Activated naive CD4-positive, alpha-beta T cell treated with anti-CD3 and anti-CD28 coated beads, Interleukin-2, amount 10 ng/mL, durations not matched to agents 7 days and 5 days (primary cell): ENCODE results near the gene PNPO.
"Not testable (repeated sequence)": the region's sequence is repeated elsewhere in the genome, so short reads cannot be mapped to it uniquely, and the experiment has no call there.

Source experiments
- CTCF ChIA-PET: fragments of 350-600 bp; sonication (Branson Sonifier 250); formaldehyde crosslinking; loops from one replicate; lab custom pipeline; 2021; ENCODE audit warnings: antibody characterized with exemption; lab: Charles Lee
- DNase-seq: peaks from one replicate; pipeline ENCODE4 v3.0.0-alpha.2; 2020
- H3K27ac Mint-ChIP-seq: one replicate; pipeline ENCODE4 v1.8.0; 2021; ENCODE audit warnings: mild to moderate bottlenecking, moderate library complexity, mixed read lengths
- H3K27me3 Mint-ChIP-seq: one replicate; pipeline ENCODE4 v1.8.0; 2021; ENCODE audit warnings: mild to moderate bottlenecking, mixed read lengths
- H3K36me3 Mint-ChIP-seq: one replicate; pipeline ENCODE4 v1.8.0; 2021; ENCODE audit warnings: mixed read lengths
- H3K4me1 Mint-ChIP-seq: one replicate; pipeline ENCODE4 v1.8.0; 2021; ENCODE audit warnings: mixed read lengths
- H3K4me3 Mint-ChIP-seq: one replicate; pipeline ENCODE4 v1.8.0; 2021; ENCODE audit warnings: mild to moderate bottlenecking, moderate library complexity, mixed read lengths
- H3K9me3 Mint-ChIP-seq: one replicate; pipeline ENCODE4 v1.8.0; 2021; ENCODE audit warnings: mixed read lengths

Gene PNPO

DNA sequence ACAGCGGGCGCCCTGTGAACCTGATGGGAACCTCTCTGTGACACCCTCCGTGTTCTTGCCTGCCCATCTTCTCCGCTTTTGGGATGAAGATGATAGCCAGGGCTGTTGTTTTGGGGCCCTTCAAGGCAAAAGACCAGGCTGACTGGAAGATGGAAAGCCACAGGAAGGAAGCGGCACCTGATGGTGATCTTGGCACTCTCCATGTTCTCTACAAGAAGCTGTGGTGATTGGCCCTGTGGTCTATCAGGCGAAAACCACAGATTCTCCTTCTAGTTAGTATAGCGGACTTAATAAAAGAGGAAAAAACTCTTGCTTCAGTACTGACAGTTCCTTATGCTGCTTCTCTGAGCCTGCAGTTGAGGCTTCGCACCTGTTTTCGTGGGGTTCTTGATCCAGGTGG, 40.1 kb downstream of the PNPO start:
- Mint-ChIP-seq H3K27ac (no peak overlapping the region), H3K36me3 (peaks cover 48% of the 10 kb centered on the region), H3K9me3 (no peaks in the 10 kb centered on the region), H3K4me3 (no peak overlapping the region), H3K27me3 (no peaks in the 10 kb centered on the region), H3K4me1 (peaks cover 6% of the 10 kb centered on the region)
- no peak for DNase-seq
- CTCF ChIA-PET: interaction anchor here (1.3 to 5.9 kb wide), 3 partner anchors 11 to 33 kb away, joined by 3 to 110 read pairs (median 14); partner anchors contain the start of gene CDK5RAP3

GRCh38 chr17:47982091-47982617, 40.8 kb downstream of the PNPO start:
- H3K9me3 Mint-ChIP-seq: no peaks in the 10 kb centered on the region
- H3K4me3 Mint-ChIP-seq: no peak overlapping the region
- peaks cover 6% of the 10 kb centered on the region for H3K4me1 Mint-ChIP-seq
- no peaks in the 10 kb centered on the region for H3K27me3 Mint-ChIP-seq
- peaks cover 42% of the 10 kb centered on the region for H3K36me3 Mint-ChIP-seq
- H3K27ac Mint-ChIP-seq: no peak overlapping the region
- DNase-seq: no peak
- CTCF ChIA-PET: interaction anchor here (1.3 to 5.9 kb wide), 4 partner anchors 12 to 93 kb away, joined by 3 to 110 read pairs (median 4); partner anchors contain the start of gene CDK5RAP3

DNA sequence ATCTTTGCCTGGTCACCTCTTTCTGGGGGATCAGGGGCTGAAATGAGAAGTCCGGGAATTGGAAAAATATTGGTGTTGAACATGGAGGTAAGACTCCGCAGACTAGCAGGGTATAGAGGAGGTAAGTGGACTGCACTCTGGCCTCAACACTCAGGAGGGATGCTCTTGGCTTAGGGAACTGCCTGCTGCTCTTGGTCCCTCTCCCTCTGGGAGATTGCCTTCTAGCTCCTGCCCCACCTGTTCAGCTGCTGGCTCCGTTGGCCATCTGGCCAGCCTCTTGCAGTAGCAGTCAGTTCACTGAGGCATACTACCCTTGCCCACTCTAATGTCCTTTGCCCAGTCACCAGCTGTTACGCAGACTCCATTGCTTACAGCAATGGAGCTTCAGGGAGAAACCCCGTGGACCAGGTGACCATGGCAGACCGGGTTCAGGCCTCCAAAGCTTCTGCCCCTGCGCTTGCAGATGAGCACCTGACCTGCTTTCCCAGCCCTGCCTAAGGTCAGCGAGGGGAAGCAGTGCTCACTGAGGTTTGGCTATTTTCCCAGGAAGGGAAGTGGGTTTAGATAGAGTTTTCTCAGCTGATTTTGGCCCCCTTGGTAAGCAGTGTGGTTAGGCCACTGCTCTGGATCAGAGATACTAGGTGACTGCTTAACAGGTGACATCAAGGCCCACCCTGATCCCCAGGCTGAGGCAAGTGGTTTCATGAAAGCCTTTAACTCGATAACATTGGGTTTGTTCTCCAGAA, 41.4 kb downstream of the PNPO start:
- CTCF ChIA-PET: interaction anchor here (0.6 to 5.9 kb wide), 6 partner anchors 12 to 760 kb away, joined by 3 to 110 read pairs (median 4); partner anchors contain the start of gene CDK5RAP3
- Mint-ChIP-seq H3K4me3 (no peak overlapping the region), H3K27me3 (no peaks in the 10 kb centered on the region), H3K4me1 (peaks cover 6% of the 10 kb centered on the region), H3K27ac (peak overlapping the region; percentile 65), H3K9me3 (no peaks in the 10 kb centered on the region), H3K36me3 (peaks cover 38% of the 10 kb centered on the region)
- DNase-seq: no peak

- Mint-ChIP-seq H3K4me1 (peaks cover 9% of the 10 kb centered on the region), H3K27ac (peak overlapping the region; percentile 26), H3K4me3 (no peak overlapping the region), H3K36me3 (peaks cover 34% of the 10 kb centered on the region), H3K9me3 (no peaks in the 10 kb centered on the region), H3K27me3 (no peaks in the 10 kb centered on the region)
- no peak for DNase-seq
- CTCF ChIA-PET: interaction anchor here (0.6 to 5.9 kb wide), 4 partner anchors 13 to 91 kb away, joined by 3 to 110 read pairs (median 4); partner anchors contain the start of gene CDK5RAP3
These were observed 42.3 kb downstream of the PNPO start for GRCh38 chr17:47983492-47984223.

DNA sequence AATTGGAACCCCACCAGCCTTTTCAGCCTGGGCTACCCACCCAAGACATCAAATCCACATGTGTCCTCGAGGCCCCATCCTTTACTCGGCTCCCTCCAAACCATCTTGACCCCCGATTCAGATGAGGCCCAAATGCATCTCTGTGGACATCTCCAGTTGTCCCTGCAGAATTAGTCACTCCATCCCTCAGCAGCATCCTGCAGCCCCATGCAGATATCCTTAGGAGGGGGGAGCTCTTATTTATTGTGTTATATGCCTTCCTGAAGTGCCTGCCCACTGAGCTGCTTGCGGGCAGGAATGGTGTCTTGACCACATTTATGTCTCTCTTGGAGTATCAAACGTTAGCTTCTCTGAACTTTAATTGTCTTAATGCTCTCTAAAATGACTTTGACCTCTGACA, 45.1 kb downstream of the PNPO start:
- CTCF ChIA-PET: interaction anchor here (1.0 to 1.9 kb wide), 2 partner anchors 8 to 32 kb away, joined by 4 to 6 read pairs; no protein-coding TSS in a partner anchor
- H3K4me1 Mint-ChIP-seq: peaks cover 17% of the 10 kb centered on the region
- no peak for DNase-seq
- H3K36me3 Mint-ChIP-seq: peaks cover 16% of the 10 kb centered on the region
- no peak overlapping the region for H3K4me3 Mint-ChIP-seq
- H3K27me3 Mint-ChIP-seq: peaks cover 3% of the 10 kb centered on the region
- H3K27ac Mint-ChIP-seq: no peak overlapping the region
- no peaks in the 10 kb centered on the region for H3K9me3 Mint-ChIP-seq

GRCh38 chr17:47987240-47987835, 46.0 kb downstream of the PNPO start:
- H3K4me1 Mint-ChIP-seq: peaks cover 15% of the 10 kb centered on the region
- peaks cover 3% of the 10 kb centered on the region for H3K27me3 Mint-ChIP-seq
- H3K27ac Mint-ChIP-seq: no peak overlapping the region
- no peaks in the 10 kb centered on the region for H3K9me3 Mint-ChIP-seq
- no peak overlapping the region for H3K4me3 Mint-ChIP-seq
- H3K36me3 Mint-ChIP-seq: peaks cover 14% of the 10 kb centered on the region
- CTCF ChIA-PET: interaction anchor here (1.0 to 1.9 kb wide), 2 partner anchors 8 to 31 kb away, joined by 4 to 6 read pairs; no protein-coding TSS in a partner anchor
- DNase-seq: no peak

- H3K9me3 Mint-ChIP-seq, H3K4me3 Mint-ChIP-seq, DNase-seq, H3K27ac Mint-ChIP-seq: not testable (repeated sequence)
- CTCF ChIA-PET: interaction anchor here (1.2 to 1.9 kb wide), 2 partner anchors 10 to 11 kb away, joined by 3 to 6 read pairs; no protein-coding TSS in a partner anchor
- Mint-ChIP-seq H3K4me1 (peaks cover 15% of the 10 kb centered on the region), H3K27me3 (peaks cover 10% of the 10 kb centered on the region), H3K36me3 (peaks cover 10% of the 10 kb centered on the region)
These were observed 47.1 kb downstream of the PNPO start for GRCh38 chr17:47988445-47988844.

- Mint-ChIP-seq H3K36me3 (peaks cover 5% of the 10 kb centered on the region), H3K27me3 (peaks cover 14% of the 10 kb centered on the region), H3K9me3 (no peaks in the 10 kb centered on the region), H3K4me3 (no peak overlapping the region), H3K27ac (no peak overlapping the region), H3K4me1 (peaks cover 15% of the 10 kb centered on the region)
- CTCF ChIA-PET: interaction anchor here (1.2 kb wide), 1 partner anchor 11 kb away, joined by 3 read pairs; no protein-coding TSS in a partner anchor
- DNase-seq: no peak
These were observed 47.8 kb downstream of the PNPO start for GRCh38 chr17:47989159-47989558.

DNA sequence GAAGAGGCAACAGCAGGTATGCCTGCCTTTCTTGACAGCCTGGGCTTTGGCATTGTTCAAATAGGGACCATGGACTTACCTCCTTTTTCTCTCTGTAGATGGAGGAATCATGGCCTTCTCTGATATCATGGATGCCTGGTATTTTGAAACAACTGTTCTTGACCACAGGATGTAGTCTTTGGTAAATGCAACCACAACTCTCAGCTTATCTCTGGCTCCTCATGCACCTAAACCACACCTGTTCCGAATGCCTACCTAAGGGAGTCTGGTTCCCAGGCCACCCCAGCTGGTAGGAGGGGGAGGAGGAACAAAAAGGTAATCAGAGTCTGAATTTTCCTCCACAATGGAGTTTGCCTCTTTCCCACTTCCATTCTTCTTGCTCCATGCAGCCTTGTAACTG, 48.3 kb downstream of the PNPO start:
- DNase-seq: no peak
- Mint-ChIP-seq H3K4me3 (no peak overlapping the region), H3K36me3 (peaks cover 5% of the 10 kb centered on the region), H3K4me1 (peaks cover 15% of the 10 kb centered on the region), H3K27ac (no peak overlapping the region), H3K9me3 (no peaks in the 10 kb centered on the region), H3K27me3 (peaks cover 19% of the 10 kb centered on the region)
- CTCF ChIA-PET: interaction anchor here (1.2 kb wide), 1 partner anchor 10 kb away, joined by 3 read pairs; no protein-coding TSS in a partner anchor

DNA sequence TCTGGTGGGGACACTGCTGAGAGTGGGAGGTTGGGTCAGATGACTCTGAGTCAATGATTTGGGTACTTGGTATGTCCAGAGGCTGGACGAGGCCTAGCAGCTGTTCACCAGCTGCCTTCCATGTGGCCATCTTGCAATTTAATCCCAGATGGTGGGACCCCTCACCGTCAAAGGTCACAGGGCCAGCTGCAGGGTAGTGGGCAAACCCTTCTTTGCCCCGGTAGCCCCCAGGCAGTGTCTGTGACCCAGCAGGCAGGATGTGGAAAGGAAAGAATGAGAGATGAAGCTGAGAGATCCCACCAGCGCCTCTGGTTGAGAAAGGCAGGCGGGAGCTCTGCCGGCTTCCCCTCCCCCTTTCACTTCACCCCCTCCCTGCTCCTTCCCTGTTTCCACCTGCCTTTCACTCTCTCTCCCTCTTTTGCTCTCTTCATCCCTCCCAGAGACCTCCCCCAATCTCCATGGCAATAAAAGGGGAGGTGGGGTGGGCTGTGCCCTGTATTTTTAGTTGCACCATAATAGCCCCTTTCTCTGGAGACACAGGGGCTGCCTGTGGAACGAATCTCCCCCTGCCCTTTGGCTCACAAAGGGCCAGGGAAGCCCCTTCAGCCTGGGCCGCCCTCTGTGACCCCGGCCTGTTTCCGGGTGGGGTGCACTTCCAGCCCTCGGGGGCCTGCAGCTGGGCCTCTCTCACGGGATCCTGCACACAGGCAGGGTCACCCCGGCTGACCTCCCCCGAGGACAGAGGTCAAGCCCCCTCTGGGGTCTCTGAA, 49.8 kb downstream of the PNPO start:
- no peak for DNase-seq
- no peaks in the 10 kb centered on the region for H3K9me3 Mint-ChIP-seq
- peaks cover 15% of the 10 kb centered on the region for H3K4me1 Mint-ChIP-seq
- peaks cover 2% of the 10 kb centered on the region for H3K36me3 Mint-ChIP-seq
- no peak overlapping the region for H3K27ac Mint-ChIP-seq
- peaks cover 32% of the 10 kb centered on the region for H3K27me3 Mint-ChIP-seq
- CTCF ChIA-PET: no interaction called here
- no peak overlapping the region for H3K4me3 Mint-ChIP-seq

DNA sequence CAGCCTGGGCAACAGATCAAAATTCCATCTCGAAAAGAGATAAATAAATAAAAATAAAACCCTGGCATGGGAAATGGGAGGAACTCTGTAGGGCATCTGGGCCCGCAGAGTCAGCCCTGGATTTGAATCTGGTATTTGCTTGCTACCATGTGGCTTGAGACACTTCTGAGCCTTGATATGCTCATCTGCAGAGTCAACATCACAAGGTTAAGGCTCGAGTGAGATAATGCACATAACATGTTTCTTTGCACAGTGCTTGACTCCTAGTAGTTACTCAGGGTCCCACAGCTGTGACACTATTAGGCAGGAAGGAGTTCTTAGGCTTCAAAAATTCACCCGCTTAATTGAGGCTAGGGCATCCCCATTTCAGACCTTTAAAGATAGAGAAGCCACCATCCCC, 50.8 kb downstream of the PNPO start:
- Mint-ChIP-seq H3K4me3 (no peak overlapping the region), H3K4me1 (peaks cover 15% of the 10 kb centered on the region), H3K27ac (no peak overlapping the region), H3K36me3 (no peaks in the 10 kb centered on the region), H3K27me3 (peaks cover 37% of the 10 kb centered on the region), H3K9me3 (no peaks in the 10 kb centered on the region)
- no peak for DNase-seq
- CTCF ChIA-PET: no interaction called here

GRCh38 chr17:47993031-47993564, 51.7 kb downstream of the PNPO start:
- Mint-ChIP-seq H3K27ac (no peak overlapping the region), H3K4me1 (peaks cover 15% of the 10 kb centered on the region), H3K27me3 (peaks cover 43% of the 10 kb centered on the region), H3K36me3 (no peaks in the 10 kb centered on the region), H3K4me3 (no peak overlapping the region), H3K9me3 (no peaks in the 10 kb centered on the region)
- CTCF ChIA-PET: interaction anchor here (1.0 to 2.1 kb wide), 2 partner anchors 22 to 54 kb away, joined by 3 to 6 read pairs; partner anchors contain the start of gene CDK5RAP3
- no peak for DNase-seq

DNA sequence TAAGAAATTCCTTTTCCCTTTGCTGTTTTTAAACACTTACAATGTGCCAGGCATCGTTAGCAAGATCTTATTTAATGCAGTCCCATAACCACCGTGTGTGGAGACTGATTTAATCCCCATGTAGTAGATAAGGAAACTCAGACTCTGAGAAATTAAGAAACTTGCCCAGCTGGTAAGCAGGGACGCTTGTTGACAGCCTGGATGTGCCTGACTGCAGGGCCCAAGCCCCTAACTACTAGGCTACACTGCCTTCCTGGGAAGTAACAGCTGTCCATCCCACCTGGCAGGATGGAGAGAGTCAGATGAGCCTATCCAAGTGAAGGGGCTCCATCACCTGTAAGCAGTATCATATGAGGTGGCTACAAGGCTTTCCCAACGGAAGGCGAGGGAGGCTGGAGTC, 52.6 kb downstream of the PNPO start:
- no peaks in the 10 kb centered on the region for H3K36me3 Mint-ChIP-seq
- H3K4me1 Mint-ChIP-seq: peaks cover 9% of the 10 kb centered on the region
- H3K4me3 Mint-ChIP-seq: no peak overlapping the region
- no peak for DNase-seq
- no peak overlapping the region for H3K27ac Mint-ChIP-seq
- H3K9me3 Mint-ChIP-seq: no peaks in the 10 kb centered on the region
- CTCF ChIA-PET: interaction anchor here (1.0 to 2.1 kb wide), 3 partner anchors 23 to 53 kb away, joined by 3 to 6 read pairs (median 3); partner anchors contain the start of gene CDK5RAP3
- H3K27me3 Mint-ChIP-seq: peaks cover 43% of the 10 kb centered on the region
